ENCODE data around the gene MS4A4E.
"Not testable (repeated sequence)": the region's sequence is repeated elsewhere in the genome, so short reads cannot be mapped to it uniquely, and the experiment has no call there.

The MS4A4E gene

GRCh38 chr11:60221181-60221580 lies 21.8 kb downstream of the MS4A4E start:
- Histone ChIP-seq H3K4me1 (ENCODE audit: control insufficient read depth, insufficient read depth, low read length) (no peaks in the 10 kb centered on the region), H3K9me3 (ENCODE audit: control insufficient read depth, insufficient read depth, low read length) (0 out of 2 replicates have a peak, but pooled peaks cover 4% of the 10 kb centered on the region), H3K27me3 (ENCODE audit: control insufficient read depth, insufficient read depth, low read length) (no peaks in the 10 kb centered on the region), H3K4me3 (ENCODE audit: low read depth, low read length) (no peak overlapping the region), H3K36me3 (ENCODE audit: control insufficient read depth, insufficient read depth, low read length) (no peaks in the 10 kb centered on the region), H3K9ac (ENCODE audit: low read depth, low read length) (no peak overlapping the region), H3K27ac (ENCODE audit: low read depth, low read length) (no peak overlapping the region)

- Histone ChIP-seq H3K36me3 (ENCODE audit: control insufficient read depth, insufficient read depth, low read length) (no peaks in the 10 kb centered on the region), H3K9me3 (ENCODE audit: control insufficient read depth, insufficient read depth, low read length) (no peaks in the 10 kb centered on the region), H3K9ac (ENCODE audit: low read depth, low read length) (no peak overlapping the region), H3K27me3 (ENCODE audit: control insufficient read depth, insufficient read depth, low read length) (no peaks in the 10 kb centered on the region), H3K27ac (ENCODE audit: low read depth, low read length) (no peak overlapping the region), H3K4me3 (ENCODE audit: low read depth, low read length) (no peak overlapping the region), H3K4me1 (ENCODE audit: control insufficient read depth, insufficient read depth, low read length) (peaks cover 2% of the 10 kb centered on the region; the same call in 1 of the 2 replicates)
Measured at GRCh38 chr11:60214386-60214785, 28.6 kb downstream of the MS4A4E start.

GRCh38 chr11:60211206-60211605 lies 31.7 kb downstream of the MS4A4E start:
- Histone ChIP-seq H3K27me3 (ENCODE audit: control insufficient read depth, insufficient read depth, low read length) (no peaks in the 10 kb centered on the region), H3K9ac (ENCODE audit: low read depth, low read length) (no peak overlapping the region), H3K4me1 (ENCODE audit: control insufficient read depth, insufficient read depth, low read length) (peaks cover 8% of the 10 kb centered on the region), H3K4me3 (ENCODE audit: low read depth, low read length) (no peak overlapping the region), H3K27ac (ENCODE audit: low read depth, low read length) (no peak overlapping the region), H3K9me3 (ENCODE audit: control insufficient read depth, insufficient read depth, low read length) (no peaks in the 10 kb centered on the region), H3K36me3 (ENCODE audit: control insufficient read depth, insufficient read depth, low read length) (no peaks in the 10 kb centered on the region)

GRCh38 chr11:60209977-60210376 lies 33.0 kb downstream of the MS4A4E start:
- Histone ChIP-seq H3K27me3 (ENCODE audit: control insufficient read depth, insufficient read depth, low read length) (no peaks in the 10 kb centered on the region), H3K9me3 (ENCODE audit: control insufficient read depth, insufficient read depth, low read length) (no peaks in the 10 kb centered on the region)

GRCh38 chr11:60208951-60209350 lies 34.0 kb downstream of the MS4A4E start:
- no peaks in the 10 kb centered on the region for H3K9me3 ChIP-seq (ENCODE audit: control insufficient read depth, insufficient read depth, low read length)
- H3K27me3 ChIP-seq (ENCODE audit: control insufficient read depth, insufficient read depth, low read length) = no peaks in the 10 kb centered on the region
- H3K27ac ChIP-seq (ENCODE audit: low read depth, low read length) = no peak overlapping the region
- no peaks in the 10 kb centered on the region for H3K36me3 ChIP-seq (ENCODE audit: control insufficient read depth, insufficient read depth, low read length)
- H3K4me1 ChIP-seq (ENCODE audit: control insufficient read depth, insufficient read depth, low read length) = peaks cover 8% of the 10 kb centered on the region
- no peak overlapping the region for H3K9ac ChIP-seq (ENCODE audit: low read depth, low read length)
- no peak overlapping the region for H3K4me3 ChIP-seq (ENCODE audit: low read depth, low read length)

More at GRCh38 chr11:60209977-60210376, 33.0 kb downstream of the MS4A4E start:
- no peak overlapping the region for H3K9ac ChIP-seq (ENCODE audit: low read depth, low read length)
- H3K4me1 ChIP-seq (ENCODE audit: control insufficient read depth, insufficient read depth, low read length) = peaks cover 8% of the 10 kb centered on the region
- no peak overlapping the region for H3K4me3 ChIP-seq (ENCODE audit: low read depth, low read length)
- H3K27ac ChIP-seq (ENCODE audit: low read depth, low read length) = no peak overlapping the region
- H3K36me3 ChIP-seq (ENCODE audit: control insufficient read depth, insufficient read depth, low read length) = no peaks in the 10 kb centered on the region

GRCh38 chr11:60208146-60208895 lies 34.6 kb downstream of the MS4A4E start:
- peaks cover 8% of the 10 kb centered on the region for H3K4me1 ChIP-seq (ENCODE audit: control insufficient read depth, insufficient read depth, low read length)

GRCh38 chr11:60206616-60207015 lies 36.3 kb downstream of the MS4A4E start:
- H3K36me3 ChIP-seq (ENCODE audit: control insufficient read depth, insufficient read depth, low read length) = no peaks in the 10 kb centered on the region
- no peak overlapping the region for H3K9ac ChIP-seq (ENCODE audit: low read depth, low read length)

More at GRCh38 chr11:60208146-60208895, 34.6 kb downstream of the MS4A4E start:
- 0 out of 2 replicates have a peak, but pooled peaks cover 2% of the 10 kb centered on the region for H3K9me3 ChIP-seq (ENCODE audit: control insufficient read depth, insufficient read depth, low read length)
- H3K9ac ChIP-seq (ENCODE audit: low read depth, low read length) = no peak overlapping the region
- H3K27me3 ChIP-seq (ENCODE audit: control insufficient read depth, insufficient read depth, low read length) = no peaks in the 10 kb centered on the region
- no peak overlapping the region for H3K4me3 ChIP-seq (ENCODE audit: low read depth, low read length)
- no peaks in the 10 kb centered on the region for H3K36me3 ChIP-seq (ENCODE audit: control insufficient read depth, insufficient read depth, low read length)
- no peak overlapping the region for H3K27ac ChIP-seq (ENCODE audit: low read depth, low read length)

GRCh38 chr11:60204922-60205321 lies 38.0 kb downstream of the MS4A4E start:
- peaks cover 8% of the 10 kb centered on the region for H3K4me1 ChIP-seq (ENCODE audit: control insufficient read depth, insufficient read depth, low read length)
- peaks cover 17% of the 10 kb centered on the region for H3K9me3 ChIP-seq (ENCODE audit: control insufficient read depth, insufficient read depth, low read length)
- H3K27me3 ChIP-seq (ENCODE audit: control insufficient read depth, insufficient read depth, low read length) = no peaks in the 10 kb centered on the region
- no peak overlapping the region for H3K4me3 ChIP-seq (ENCODE audit: low read depth, low read length)
- no peak overlapping the region for H3K27ac ChIP-seq (ENCODE audit: low read depth, low read length)
- no peaks in the 10 kb centered on the region for H3K36me3 ChIP-seq (ENCODE audit: control insufficient read depth, insufficient read depth, low read length)
- no peak overlapping the region for H3K9ac ChIP-seq (ENCODE audit: low read depth, low read length)

More at GRCh38 chr11:60206616-60207015, 36.3 kb downstream of the MS4A4E start:
- peaks cover 17% of the 10 kb centered on the region for H3K9me3 ChIP-seq (ENCODE audit: control insufficient read depth, insufficient read depth, low read length)
- no peaks in the 10 kb centered on the region for H3K27me3 ChIP-seq (ENCODE audit: control insufficient read depth, insufficient read depth, low read length)
- H3K4me1 ChIP-seq (ENCODE audit: control insufficient read depth, insufficient read depth, low read length) = peaks cover 8% of the 10 kb centered on the region
- H3K27ac ChIP-seq (ENCODE audit: low read depth, low read length) = no peak overlapping the region
- no peak overlapping the region for H3K4me3 ChIP-seq (ENCODE audit: low read depth, low read length)

- H3K9ac ChIP-seq (ENCODE audit: low read depth, low read length); H3K4me1 ChIP-seq (ENCODE audit: control insufficient read depth, insufficient read depth, low read length); H3K27me3 ChIP-seq (ENCODE audit: control insufficient read depth, insufficient read depth, low read length); H3K4me3 ChIP-seq (ENCODE audit: low read depth, low read length); H3K27ac ChIP-seq (ENCODE audit: low read depth, low read length); H3K36me3 ChIP-seq (ENCODE audit: control insufficient read depth, insufficient read depth, low read length): not testable (repeated sequence)
- peaks cover 17% of the 10 kb centered on the region for H3K9me3 ChIP-seq (ENCODE audit: control insufficient read depth, insufficient read depth, low read length)
Measured at GRCh38 chr11:60201334-60201733, 41.6 kb downstream of the MS4A4E start.

- no peak overlapping the region for H3K4me3 ChIP-seq (ENCODE audit: low read depth, low read length)
- H3K27me3 ChIP-seq (ENCODE audit: control insufficient read depth, insufficient read depth, low read length) = no peaks in the 10 kb centered on the region
- no peaks in the 10 kb centered on the region for H3K36me3 ChIP-seq (ENCODE audit: control insufficient read depth, insufficient read depth, low read length)
- no peak overlapping the region for H3K27ac ChIP-seq (ENCODE audit: low read depth, low read length)
- H3K9ac ChIP-seq (ENCODE audit: low read depth, low read length) = no peak overlapping the region
- peaks cover 11% of the 10 kb centered on the region; the same call in 1 of the 2 replicates for H3K4me1 ChIP-seq (ENCODE audit: control insufficient read depth, insufficient read depth, low read length)
- H3K9me3 ChIP-seq (ENCODE audit: control insufficient read depth, insufficient read depth, low read length) = peaks cover 7% of the 10 kb centered on the region
Measured at GRCh38 chr11:60197442-60197841, 45.5 kb downstream of the MS4A4E start.

GRCh38 chr11:60195923-60196368 lies 47.0 kb downstream of the MS4A4E start:
- Histone ChIP-seq H3K4me1 (ENCODE audit: control insufficient read depth, insufficient read depth, low read length) (peaks cover 11% of the 10 kb centered on the region; the same call in 1 of the 2 replicates), H3K36me3 (ENCODE audit: control insufficient read depth, insufficient read depth, low read length) (no peaks in the 10 kb centered on the region), H3K27me3 (ENCODE audit: control insufficient read depth, insufficient read depth, low read length) (no peaks in the 10 kb centered on the region), H3K9ac (ENCODE audit: low read depth, low read length) (no peak overlapping the region), H3K4me3 (ENCODE audit: low read depth, low read length) (no peak overlapping the region), H3K27ac (ENCODE audit: low read depth, low read length) (no peak overlapping the region), H3K9me3 (ENCODE audit: control insufficient read depth, insufficient read depth, low read length) (no peaks in the 10 kb centered on the region; the same call in 1 of the 2 replicates)
